A673 (cell line): ENCODE data around the gene RRAGD. TPM values are rescaled to one million over a fixed set of nuclear protein-coding genes. Genes with fewer than 3 reads are reported as not detected.

ENCODE experiments used
- BruUV-seq: library from RNA; stranded (reverse); fragments of 400-500 nt; replicated peaks from 2 replicates; lab custom pipeline; 2021; lab: Mats Ljungman, UMichigan
- CTCF ChIA-PET: fragments of 300-600 bp; sonication (Branson Sonifier 250); formaldehyde crosslinking; loops from one replicate; lab custom pipeline; 2022; ENCODE audit warnings: antibody characterized with exemption; lab: Charles Lee
- POLR2A ChIA-PET: fragments of 300-600 bp; sonication (Branson Sonifier 250); formaldehyde crosslinking; loops from one replicate; lab custom pipeline; 2022; ENCODE audit warnings: antibody characterized with exemption; ENCODE audit not compliant: low non-redundant PET; lab: Charles Lee
- DNase-seq: peaks from one replicate; pipeline ENCODE4 v3.0.0-alpha.2; 2015; ENCODE audit warnings: low spot score
- H3K27ac ChIP-seq: fragments of 200-600 bp; sonication (generic); 2 replicates; pipeline ENCODE4 v1.5.1; 2016; ENCODE audit warnings: mixed run types, low read depth, mild to moderate bottlenecking, mixed read lengths, antibody characterized with exemption, low read length; ENCODE audit not compliant: poor library complexity, severe bottlenecking
- H3K27me3 ChIP-seq: fragments of 200-600 bp; sonication (generic); replicated peaks from 2 replicates; pipeline ENCODE4 v1.6.1; 2017; ENCODE audit warnings: mixed run types, low read depth, mild to moderate bottlenecking, mixed read lengths, antibody characterized with exemption, low read length; ENCODE audit not compliant: insufficient read depth, poor library complexity
- H3K36me3 ChIP-seq: fragments of 200-600 bp; sonication (generic); 2 replicates; pipeline ENCODE4 v1.6.1; 2016; ENCODE audit warnings: mixed run types, mild to moderate bottlenecking, mixed read lengths, antibody characterized with exemption, low read length; ENCODE audit not compliant: insufficient read depth, poor library complexity, severe bottlenecking
- H3K4me1 ChIP-seq: fragments of 200-600 bp; sonication (generic); 2 replicates; pipeline ENCODE4 v1.6.1; 2017; ENCODE audit warnings: mixed run types, mild to moderate bottlenecking, mixed read lengths, antibody characterized with exemption, low read length; ENCODE audit not compliant: insufficient read depth, poor library complexity, severe bottlenecking
- H3K4me3 ChIP-seq: fragments of 200-600 bp; sonication (generic); 2 replicates; pipeline ENCODE4 v1.5.1; 2016; ENCODE audit warnings: low read depth, mixed run types, mild to moderate bottlenecking, mixed read lengths, low read length; ENCODE audit not compliant: poor library complexity, severe bottlenecking
- H3K9me3 ChIP-seq: fragments of 200-600 bp; sonication (generic); 2 replicates; pipeline ENCODE4 v1.6.1; 2016; ENCODE audit warnings: mixed run types, low read depth, mild to moderate bottlenecking, mixed read lengths, antibody characterized with exemption, low read length; ENCODE audit not compliant: poor library complexity, severe bottlenecking
- EZH2 ChIP-seq: fragments of 200-600 bp; sonication (generic); IDR thresholded peaks from 2 replicates; pipeline ENCODE4 v1.6.1; 2017; ENCODE audit warnings: borderline replicate concordance, low read depth, mild to moderate bottlenecking, mixed read lengths, antibody characterized with exemption, low read length; ENCODE audit not compliant: poor library complexity, severe bottlenecking
- intact Hi-C: fragments of 100-400 bp; cut with micrococcal nuclease; formaldehyde crosslinking; loops from one replicate; pipeline ENCODE4 v1.10.0; 2022; ENCODE audit not compliant: unreplicated experiment
- total RNA-seq: library from RNA; stranded (reverse); gene quantifications from 2 replicates; pipeline ENCODE4 v1.2.3, GENCODE V29; 2021
- TF ChIP-seq, protein P1 (sequence below): fragments of 300-800, 200-600 bp; sonication (generic); conservative IDR thresholded peaks from 2 replicates; pipeline ENCODE4 v1.5.1; 2017; ENCODE audit warnings: low read depth, mild to moderate bottlenecking, antibody characterized with exemption, low read length, moderate library complexity, mixed read lengths

The RRAGD gene
- total RNA-seq, 1 experiment from 2014 or later, result 9.5 TPM

GRCh38 chr6:89458704-89459103, 46.6 kb upstream of the RRAGD start:
- Histone ChIP-seq H3K4me3 (no peak overlapping the region), H3K4me1 (peaks cover 7% of the 10 kb centered on the region), H3K36me3 (no peaks in the 10 kb centered on the region), H3K9me3 (no peaks in the 10 kb centered on the region), H3K27ac (no peak overlapping the region), H3K27me3 (no peaks in the 10 kb centered on the region)
- BruUV-seq, result no TSS peak
- ChIA-PET POLR2A (no interaction called here), CTCF (no interaction called here)
- intact Hi-C loops, result no loop called here
- DNase-seq, result no peak
- TF ChIP-seq, protein P1, sequence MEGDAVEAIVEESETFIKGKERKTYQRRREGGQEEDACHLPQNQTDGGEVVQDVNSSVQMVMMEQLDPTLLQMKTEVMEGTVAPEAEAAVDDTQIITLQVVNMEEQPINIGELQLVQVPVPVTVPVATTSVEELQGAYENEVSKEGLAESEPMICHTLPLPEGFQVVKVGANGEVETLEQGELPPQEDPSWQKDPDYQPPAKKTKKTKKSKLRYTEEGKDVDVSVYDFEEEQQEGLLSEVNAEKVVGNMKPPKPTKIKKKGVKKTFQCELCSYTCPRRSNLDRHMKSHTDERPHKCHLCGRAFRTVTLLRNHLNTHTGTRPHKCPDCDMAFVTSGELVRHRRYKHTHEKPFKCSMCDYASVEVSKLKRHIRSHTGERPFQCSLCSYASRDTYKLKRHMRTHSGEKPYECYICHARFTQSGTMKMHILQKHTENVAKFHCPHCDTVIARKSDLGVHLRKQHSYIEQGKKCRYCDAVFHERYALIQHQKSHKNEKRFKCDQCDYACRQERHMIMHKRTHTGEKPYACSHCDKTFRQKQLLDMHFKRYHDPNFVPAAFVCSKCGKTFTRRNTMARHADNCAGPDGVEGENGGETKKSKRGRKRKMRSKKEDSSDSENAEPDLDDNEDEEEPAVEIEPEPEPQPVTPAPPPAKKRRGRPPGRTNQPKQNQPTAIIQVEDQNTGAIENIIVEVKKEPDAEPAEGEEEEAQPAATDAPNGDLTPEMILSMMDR, result no peak
- no peak for TF ChIP-seq EZH2

GRCh38 chr6:89454300-89454699, 42.2 kb upstream of the RRAGD start:
- intact Hi-C loops, result no loop called here
- no peak for TF ChIP-seq EZH2
- TF ChIP-seq, protein P1, result no peak
- BruUV-seq, result no TSS peak
- Histone ChIP-seq H3K4me3 (no peak overlapping the region), H3K27ac (no peak overlapping the region), H3K9me3 (no peaks in the 10 kb centered on the region), H3K36me3 (no peaks in the 10 kb centered on the region), H3K27me3 (no peaks in the 10 kb centered on the region), H3K4me1 (no peaks in the 10 kb centered on the region)
- DNase-seq, result no peak
- ChIA-PET CTCF (no interaction called here), POLR2A (no interaction called here)

DNA sequence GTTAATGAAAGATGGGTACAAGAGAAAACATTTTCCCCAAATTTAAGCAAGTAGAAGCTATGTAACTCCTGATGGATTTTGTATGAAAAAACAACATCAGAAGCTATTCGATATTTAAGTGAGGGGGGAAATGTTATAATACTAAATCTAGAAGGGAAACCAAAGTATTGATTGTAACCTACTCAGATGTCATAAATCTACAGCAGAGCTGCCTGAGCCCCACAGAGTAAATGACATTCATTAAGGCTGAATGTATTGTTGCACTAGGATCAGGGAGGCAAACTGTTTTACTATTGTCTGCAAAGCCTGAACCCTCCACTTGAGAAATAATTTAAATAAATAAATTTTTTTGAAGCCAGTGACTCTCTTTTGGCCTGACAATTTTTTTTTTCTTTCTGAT, 40.2 kb upstream of the RRAGD start:
- TF ChIP-seq, protein P1, result no peak
- TF ChIP-seq EZH2, result no peak
- Histone ChIP-seq H3K9me3 (no peaks in the 10 kb centered on the region), H3K27ac (no peak overlapping the region), H3K4me1 (no peaks in the 10 kb centered on the region), H3K27me3 (no peaks in the 10 kb centered on the region), H3K4me3 (no peak overlapping the region), H3K36me3 (no peaks in the 10 kb centered on the region)
- intact Hi-C loops, result no loop called here
- no TSS peak for BruUV-seq
- ChIA-PET POLR2A (no interaction called here), CTCF (interaction anchor here (0.7 kb wide), 1 partner anchor 11 kb away, joined by 4 read pairs; no protein-coding TSS in a partner anchor)
- no peak for DNase-seq
